HG03442 (cell line): ENCODE data around the gene GNG7.
A peak's percentile ranks its signal among the peaks of the same experiment; 100 is the strongest.
"Not testable (repeated sequence)": the region's sequence is repeated elsewhere in the genome, so short reads cannot be mapped to it uniquely, and the experiment has no call there.

ENCODE experiments used
- ATAC-seq: cut with Tn5 transposase; IDR thresholded peaks from one replicate; pipeline ENCODE4 v1.9.1; 2021; ENCODE audit warnings: mild to moderate bottlenecking, moderate library complexity; ENCODE audit not compliant: unreplicated experiment

Gene GNG7

DNA sequence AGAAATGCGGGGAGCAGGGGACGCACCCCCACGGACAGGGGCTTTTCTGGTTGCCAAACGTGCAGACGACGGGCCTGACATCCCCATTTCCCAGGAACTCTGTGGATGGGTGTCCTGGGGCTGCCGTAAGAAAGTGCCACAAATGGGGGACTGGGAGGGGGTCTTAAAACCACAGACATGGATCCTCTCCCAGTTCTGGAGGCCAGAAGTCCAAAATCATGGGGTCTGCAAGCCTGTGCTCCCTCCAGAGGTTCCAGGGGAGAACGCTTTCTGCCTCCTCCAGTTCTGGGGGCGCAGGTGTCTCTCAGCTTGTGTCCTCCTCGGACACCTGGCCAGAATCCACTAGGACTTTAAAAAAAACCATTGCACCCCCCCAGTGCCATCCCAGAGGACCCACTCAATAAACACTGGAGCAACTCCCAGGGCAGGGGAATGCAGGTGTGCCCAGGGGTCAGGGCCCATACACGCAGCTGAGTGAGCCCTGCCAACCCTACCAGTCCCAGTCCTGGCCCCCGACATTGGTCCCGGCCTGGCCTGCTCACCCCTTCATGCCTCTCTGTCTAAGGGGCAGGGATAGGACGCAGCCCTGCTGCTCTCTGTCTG is 122.7 kb downstream of the GNG7 start:
- no peak for ATAC-seq

DNA sequence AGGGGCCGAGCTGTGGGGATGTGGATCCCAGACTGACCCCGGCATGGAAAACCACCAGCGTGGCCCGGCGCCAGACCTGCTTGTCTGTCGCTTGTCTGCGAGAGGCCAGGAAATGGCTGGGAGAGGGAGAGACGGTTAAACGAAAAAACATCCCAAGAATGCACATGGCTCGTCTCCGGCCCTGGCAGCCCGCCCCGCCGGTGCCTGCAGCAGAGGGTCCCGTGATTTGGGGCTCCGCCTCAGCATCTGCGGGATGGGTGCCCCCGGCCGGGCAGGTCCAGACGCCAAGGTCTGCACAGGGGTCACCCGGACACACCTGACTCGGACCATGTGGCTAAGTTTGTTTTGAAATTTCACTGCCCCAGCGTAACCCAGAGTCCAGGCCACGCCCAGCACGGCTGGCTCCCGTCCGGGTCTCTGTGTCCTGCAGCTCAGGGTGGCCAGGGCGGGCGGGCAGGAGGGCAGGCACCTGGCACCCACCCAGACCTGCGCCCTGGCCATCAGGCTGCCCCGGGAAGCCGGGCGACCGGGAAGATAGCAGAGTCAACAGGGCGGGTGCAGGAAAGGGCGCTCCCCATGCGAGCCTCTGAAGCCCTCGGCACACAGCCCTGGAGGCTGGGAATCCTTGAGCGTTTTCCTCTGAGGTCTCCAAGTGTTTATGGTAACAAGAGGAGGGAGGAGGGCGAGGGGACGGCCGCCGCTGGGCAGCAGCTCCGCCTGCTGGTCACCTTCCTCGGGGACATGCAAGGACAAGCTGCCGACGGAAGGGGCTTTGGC is 123.4 kb downstream of the GNG7 start:
- ATAC-seq: no peak

DNA sequence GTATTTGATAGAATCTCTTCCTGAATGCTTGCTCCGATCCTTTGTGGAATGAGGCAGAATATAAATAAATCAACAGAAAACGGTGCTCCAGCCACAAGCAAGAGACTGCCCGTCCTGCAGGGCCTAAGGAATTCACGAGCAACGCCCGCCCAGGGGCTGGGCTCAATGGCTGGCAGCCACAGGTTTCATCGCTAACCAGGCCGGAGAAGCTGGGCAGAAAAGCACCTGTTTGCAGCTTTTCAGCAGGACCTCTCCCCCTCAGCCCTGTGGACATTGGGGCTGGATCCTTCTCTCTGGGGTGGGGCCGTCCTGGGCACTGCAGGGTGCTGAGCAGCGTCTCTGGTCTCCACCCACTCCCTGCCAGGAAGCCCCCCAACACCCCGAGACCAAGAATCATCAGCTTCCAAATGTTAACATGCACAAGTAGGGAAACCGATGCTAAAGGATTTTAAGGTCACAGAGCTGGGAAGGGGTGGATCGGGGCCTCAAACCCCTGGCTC is 124.1 kb downstream of the GNG7 start:
- ATAC-seq: no peak

DNA sequence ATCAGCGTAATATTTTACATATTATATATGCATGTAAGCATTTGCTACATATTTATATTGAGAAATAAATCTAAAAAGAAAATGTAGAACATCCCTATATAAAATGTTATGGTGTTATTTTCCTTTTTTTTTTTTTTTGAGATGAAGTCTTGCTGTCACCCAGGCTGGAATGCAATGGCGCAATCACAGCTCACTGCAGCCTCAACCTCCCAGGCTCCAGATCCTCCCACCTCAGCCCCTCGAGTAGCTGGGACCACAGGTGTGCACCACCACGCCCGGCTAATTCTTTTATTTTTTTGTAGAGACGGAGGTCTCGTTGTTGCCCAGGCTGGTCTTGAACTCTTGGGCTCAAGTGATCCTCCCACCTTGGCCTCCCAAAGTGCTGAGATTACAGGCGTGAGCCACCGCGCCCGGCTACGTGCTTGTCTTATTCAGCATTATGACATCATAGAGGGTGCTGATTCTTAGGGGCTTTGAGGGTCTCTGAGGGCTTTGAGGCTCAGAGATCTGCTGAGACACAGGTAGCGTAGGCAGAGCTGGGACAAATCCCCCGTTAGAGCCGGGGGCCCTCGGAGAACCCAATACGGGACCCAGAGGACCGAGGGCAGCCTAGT is 124.7 kb downstream of the GNG7 start:
- ATAC-seq: no peak

DNA sequence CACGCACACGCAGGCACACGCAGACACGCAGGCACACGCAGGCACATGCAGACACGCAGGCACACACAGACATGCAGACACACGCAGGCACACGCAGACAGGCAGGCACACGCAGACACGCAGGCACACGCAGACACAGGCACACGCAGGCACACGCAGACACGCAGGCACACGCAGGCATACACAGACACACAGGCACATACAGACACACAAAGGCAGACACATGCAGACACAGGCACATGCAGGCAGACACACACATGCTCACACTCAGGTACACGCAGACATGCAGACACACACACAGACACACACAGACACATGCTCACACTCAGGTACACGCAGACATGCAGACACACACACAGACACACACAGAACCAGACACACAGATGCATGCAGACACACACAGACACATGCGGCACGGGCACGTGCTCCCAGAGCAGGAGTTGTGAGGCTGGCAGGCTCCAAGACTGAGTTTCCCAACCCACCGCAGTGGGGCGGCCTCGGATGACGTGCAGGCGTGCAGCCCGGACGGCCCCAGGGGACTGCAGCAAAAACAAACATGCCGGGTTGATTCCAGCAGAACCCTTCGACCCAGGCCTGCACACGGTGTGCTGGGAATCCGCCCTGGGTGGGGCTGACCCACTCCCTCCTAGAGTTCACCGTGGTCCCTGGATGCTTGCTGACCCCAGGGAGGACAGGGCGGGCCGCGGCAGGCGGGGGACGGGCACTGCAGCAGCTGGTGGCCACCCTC is 126.6 kb downstream of the GNG7 start:
- no peak for ATAC-seq

DNA sequence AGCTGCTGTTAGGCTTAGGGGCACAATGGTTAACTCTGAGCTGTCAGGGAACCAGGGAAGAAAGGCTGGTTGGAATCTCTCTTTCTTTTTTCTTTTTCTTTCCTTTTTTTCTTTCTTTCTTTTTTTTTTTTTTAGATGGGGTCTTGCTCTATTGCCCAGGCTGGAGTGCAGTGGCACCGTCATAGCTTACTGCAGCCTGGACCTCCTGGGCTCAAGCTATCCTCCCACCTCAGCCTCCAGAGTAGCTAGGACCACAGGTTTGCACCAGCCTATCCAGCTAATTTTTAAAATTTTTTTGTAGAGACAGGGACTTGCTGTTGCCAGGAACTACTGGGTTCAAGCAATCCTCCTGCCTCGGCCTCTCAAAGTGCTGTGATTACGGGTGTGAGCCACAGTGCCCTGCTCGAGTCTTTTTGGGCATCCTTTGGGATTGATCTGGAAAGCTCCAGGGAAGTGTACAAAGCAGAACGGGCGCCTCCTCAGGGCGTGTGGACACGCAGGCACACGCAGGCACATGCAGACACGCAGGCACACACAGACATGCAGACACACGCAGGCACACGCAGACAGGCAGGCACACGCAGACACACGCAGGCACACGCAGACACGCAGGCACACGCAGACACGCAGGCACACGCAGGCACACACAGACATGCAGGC is 127.4 kb downstream of the GNG7 start:
- ATAC-seq: no peak

DNA sequence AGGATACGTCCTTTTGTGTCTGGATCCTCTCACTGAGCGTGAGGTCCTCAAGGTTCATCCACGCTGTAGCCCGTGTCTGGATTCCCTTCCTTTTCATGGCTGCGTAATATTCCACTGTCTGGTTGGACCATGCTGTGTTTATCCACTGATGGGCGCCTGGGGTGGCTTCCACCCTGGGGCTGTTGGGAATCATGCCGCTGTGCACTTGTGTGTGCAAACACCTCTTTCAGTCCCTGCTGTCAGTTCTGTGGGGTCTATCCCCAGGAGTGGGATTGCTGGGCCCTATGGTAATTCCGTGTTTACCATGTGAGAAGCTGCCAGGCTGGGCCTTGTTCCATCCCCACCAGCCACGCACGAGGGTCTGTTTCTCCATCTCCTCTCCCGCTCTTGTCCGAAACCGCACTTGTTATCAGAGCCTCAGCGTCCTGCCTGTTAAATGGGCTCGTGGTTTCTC is 128.0 kb downstream of the GNG7 start:
- ATAC-seq: no peak

DNA sequence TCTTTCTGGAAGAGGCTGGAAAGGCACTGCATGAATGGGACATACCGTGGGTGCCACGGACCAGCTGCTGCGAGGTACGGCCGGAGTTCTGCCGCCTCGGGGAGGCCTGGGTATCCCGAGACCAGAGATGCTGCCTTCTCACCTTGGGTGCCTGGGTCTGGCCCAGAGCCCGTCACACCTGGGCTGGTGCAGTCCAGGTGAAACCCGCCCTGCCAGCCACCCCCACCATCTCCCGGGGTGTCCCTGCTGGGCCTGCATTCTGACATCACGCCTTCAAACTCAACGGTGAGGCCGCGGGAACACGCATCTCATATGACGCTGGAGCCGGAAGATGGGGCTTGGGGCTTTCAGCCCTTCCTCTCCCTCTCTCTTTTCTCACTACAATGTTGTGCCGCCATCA is 128.6 kb downstream of the GNG7 start:
- ATAC-seq: no peak

DNA sequence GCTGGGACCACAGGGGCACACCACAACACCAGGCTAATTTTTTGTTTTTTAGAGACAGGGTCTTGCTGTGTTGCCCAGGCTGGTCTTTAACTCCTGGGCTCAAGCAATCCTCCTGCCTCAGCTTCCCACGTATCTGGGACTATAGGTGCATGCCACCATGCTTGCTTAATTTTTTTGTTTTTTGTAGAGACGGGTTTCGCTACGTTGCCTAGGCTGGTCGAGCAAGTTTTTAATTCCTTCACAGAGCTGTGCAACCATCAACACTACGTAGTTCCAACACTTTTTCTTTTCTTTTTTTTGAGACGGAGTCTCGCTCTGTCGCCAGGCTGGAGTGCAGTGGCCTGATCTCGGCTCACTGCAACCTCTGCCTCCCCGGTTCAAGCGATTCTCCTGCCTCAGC is 130.3 kb downstream of the GNG7 start:
- ATAC-seq: not testable (repeated sequence)

DNA sequence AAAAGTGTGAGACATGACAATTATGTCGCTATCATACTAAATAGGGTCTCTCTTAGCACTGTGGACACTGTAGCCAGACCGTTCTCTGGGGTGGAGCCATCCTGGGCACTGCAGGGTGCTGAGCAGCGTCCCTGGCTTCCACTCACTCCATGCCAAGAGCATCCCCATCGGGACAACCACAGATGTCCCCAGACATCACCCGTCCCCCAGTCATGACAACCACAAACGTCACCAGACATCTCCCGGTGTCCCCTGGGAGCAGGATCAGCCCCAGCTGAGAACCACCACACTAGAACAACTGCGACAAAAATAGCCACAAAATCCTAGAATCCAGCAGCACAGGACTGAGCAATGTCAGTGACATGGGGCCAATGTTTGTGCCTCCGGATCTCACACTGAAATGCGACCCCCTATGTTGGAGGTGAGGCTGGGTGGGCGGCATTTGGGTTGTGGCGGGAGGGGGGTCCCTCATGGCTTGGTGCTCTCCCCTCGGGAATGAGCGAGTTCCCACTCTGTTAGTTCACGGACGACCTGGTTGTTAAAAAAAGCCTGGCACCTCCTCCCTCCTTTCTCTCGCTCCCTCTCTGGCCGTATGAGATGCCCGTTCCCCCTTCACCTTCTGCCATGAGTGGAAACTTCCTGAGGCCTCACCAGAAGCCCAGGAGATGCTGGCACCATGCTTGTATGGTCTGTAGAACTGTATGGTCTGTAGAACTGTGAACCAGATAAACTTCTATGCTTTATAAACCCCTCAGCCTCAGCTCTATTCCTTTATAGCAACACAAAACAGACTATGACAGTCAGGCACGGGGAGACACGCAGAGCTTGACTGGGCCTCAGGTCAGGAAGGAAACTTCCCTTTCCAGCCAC is 132.7 kb downstream of the GNG7 start:
- ATAC-seq: no peak

DNA sequence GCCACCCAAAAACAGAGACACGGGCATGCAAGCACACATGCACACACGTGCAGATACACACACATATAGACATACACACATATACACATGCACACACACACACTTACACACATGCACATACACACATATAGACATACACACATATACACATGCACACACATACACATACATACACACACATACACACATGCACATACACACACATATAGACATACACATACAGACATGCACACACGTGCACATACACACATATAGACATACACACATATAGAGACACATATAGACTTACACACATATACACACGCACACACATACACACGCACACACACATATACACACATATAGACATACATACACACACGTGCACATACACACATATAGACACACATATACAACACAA is 134.5 kb downstream of the GNG7 start:
- ATAC-seq: no peak

DNA sequence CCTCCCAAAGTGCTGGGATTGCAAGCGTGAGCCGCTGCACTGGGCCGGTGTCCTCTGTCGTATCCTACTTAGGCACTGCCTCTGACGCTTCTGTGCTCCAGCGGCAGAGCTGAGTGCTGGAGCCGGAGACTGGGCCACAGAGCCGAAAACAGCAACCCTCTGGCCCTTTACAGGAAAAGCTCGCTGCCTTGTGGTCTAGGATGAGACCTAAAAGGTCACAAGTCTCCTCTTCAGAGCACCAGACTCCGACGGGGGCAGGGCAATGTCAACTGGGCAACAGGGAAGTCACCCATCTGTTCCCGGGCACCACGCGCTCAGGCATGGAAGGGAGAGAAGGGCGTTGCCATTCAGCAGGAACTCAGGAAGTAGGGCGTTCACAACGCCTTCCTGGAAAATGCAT is 134.9 kb downstream of the GNG7 start:
- ATAC-seq: no peak

DNA sequence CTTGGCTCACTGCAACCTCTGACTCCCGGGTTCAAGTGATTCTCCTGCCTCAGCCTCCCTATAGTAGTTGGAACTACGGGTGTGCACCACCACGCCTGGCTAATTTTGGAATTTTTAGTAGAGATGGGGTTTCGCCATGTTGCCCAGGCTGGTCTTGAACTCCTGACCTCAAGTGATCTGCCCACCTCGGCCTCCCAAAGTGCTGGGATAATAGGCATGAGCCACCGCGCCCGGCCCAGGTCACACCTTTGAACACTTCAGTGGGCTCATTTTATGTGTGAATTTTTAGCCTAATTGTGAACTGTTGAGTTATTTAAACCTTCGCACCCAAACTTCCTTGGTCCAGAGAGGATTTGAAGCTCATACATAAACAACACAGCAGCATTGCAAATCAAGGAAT is 138.9 kb downstream of the GNG7 start:
- ATAC-seq: not testable (repeated sequence)

DNA sequence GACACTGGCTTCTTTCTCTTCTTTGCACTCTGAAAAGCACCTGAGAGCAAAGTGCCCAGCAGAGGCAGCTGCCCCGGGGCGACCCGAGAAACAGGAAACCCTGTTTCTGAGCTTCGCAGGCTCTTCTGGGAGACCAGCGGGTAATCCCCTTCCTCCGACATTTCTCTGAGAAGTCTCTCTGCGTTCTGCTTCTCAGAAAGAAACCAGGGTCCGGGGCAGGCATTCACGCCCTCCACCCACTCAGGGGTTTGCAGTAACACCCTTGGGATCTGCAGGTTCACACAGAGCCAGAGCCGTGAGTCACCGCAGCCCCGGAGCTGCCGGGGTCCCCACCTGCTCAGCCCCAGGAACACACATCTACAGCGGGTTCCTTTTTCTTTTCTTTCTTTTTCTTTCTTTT is 140.6 kb downstream of the GNG7 start:
- ATAC-seq: peak; percentile 79

DNA sequence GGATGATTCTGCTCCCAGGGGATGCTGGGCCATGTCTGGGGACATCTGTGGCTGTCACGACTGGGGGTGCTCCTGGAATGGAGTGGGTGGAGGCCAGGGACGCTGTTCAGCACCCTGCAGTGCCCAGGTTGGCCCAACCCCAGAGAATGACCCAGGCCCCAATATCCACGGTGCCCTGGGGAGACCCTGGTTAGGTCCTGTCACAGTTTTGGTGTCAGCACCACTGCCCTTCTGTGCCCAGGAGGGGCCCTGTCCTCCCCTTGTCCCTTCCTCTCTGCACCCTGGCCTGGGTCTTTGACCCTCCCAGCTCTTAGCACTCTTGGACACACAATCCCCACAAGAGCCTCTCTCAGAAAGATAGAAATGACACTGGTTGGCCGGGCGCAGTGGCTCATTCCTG is 141.3 kb downstream of the GNG7 start:
- ATAC-seq: no peak

DNA sequence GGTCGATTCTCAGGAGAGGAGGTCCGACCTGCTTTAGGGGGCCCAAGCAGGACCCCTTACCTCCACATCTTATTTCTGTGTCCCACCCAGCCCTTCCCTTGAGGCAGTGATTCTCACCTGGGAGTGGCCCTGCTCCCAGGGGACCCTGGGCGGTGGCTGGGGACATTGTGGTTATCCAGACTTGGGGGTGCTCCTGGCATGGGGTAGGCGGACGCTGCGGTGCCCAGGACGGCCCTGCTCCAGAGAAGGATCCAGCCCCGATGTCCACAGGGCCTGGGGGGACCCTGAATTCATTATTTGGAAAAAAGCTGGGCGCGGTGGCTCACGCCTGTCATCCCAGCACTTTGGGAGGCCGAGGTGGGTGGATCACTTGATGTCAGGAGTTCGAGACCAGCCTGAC is 142.1 kb downstream of the GNG7 start:
- ATAC-seq: no peak

DNA sequence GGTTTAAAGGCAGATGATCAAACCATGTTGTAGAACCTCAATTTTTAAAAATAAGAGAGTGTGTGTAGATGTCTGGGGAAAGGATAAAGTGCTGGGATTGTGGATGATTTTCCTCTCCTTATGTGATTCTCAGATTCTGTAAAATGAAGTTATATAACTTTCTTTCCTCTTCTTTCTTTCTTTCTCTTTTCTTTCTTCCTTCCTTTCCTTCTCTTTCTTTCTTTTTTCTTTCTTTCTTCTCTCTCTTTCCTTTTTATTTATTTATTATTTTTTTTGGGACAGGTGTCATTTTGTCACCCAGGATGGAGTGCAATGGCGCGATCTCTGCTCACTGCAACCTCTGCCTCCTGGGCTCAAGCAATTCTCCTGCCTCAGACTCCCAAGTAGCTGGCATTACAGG is 144.0 kb downstream of the GNG7 start:
- ATAC-seq: no peak

DNA sequence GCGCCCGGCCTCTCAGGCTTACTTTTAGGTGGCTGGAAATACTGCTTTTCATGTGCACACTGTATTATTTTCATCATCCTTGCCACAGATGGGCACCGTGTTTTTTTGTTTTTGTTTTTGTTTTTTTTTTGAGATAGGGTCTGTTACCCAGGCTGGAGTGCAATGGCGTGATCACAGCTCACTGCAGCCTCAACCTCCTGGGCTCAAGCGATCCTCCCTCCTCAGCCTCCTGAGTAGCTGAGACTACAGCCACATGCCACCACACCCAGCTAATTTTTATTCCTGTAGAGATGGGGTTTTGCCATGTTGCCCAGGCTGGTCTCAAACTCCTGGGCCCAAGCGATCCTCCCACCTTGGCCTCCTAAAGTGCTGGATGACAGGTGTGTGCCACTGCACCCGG is 144.4 kb downstream of the GNG7 start:
- ATAC-seq: not testable (repeated sequence)

DNA sequence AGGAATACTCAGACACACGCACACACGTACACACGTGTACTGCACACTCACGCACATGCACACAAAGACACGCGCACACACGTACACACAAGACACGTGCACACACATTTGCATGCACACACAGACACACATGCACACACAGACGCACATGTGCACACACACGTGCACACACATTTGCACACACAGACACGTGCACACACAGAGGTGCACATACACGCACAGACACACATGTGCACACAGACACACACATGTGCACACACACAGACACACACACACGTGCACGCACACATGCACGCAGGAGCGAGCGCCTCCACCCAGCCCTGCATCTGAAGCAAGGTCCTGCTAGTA is 145.4 kb downstream of the GNG7 start:
- ATAC-seq: no peak
